Nephron (organoid): ENCODE measurements around the gene ABCC11.

Experiments used
- H3K27ac Mint-ChIP-seq, 3 experiments: 2 replicates each; pipeline ENCODE4 v1.8.0; 2020; ENCODE audit warnings: mixed read lengths in 3 of 3, mild to moderate bottlenecking in 2 of 3, moderate library complexity in 1 of 3
- H3K27me3 Mint-ChIP-seq: 2 replicates; pipeline ENCODE4 v1.8.0; 2021; ENCODE audit warnings: low read depth, mild to moderate bottlenecking, moderate library complexity, mixed read lengths
- H3K36me3 Mint-ChIP-seq: 2 replicates; pipeline ENCODE4 v1.8.0; 2020; ENCODE audit warnings: low read depth, mixed read lengths
- H3K4me1 Mint-ChIP-seq: 2 replicates; pipeline ENCODE4 v1.8.0; 2020; ENCODE audit warnings: mixed read lengths
- H3K4me3 Mint-ChIP-seq, 3 experiments: 2 replicates each; pipeline ENCODE4 v1.8.0; 2020; ENCODE audit warnings: mild to moderate bottlenecking in 3 of 3, mixed read lengths in 3 of 3, moderate library complexity in 2 of 3
- H3K9me3 Mint-ChIP-seq: 2 replicates; pipeline ENCODE4 v1.8.0; 2020; ENCODE audit warnings: mixed read lengths
- CTCF ChIP-seq, 3 experiments: fragments of 200-600 bp; sonication (generic); IDR thresholded peaks; one replicate each; pipeline ENCODE4 v1.5.0; 2021; ENCODE audit warnings: antibody characterized with exemption in 3 of 3; ENCODE audit not compliant: unreplicated experiment in 3 of 3

The ABCC11 gene

DNA sequence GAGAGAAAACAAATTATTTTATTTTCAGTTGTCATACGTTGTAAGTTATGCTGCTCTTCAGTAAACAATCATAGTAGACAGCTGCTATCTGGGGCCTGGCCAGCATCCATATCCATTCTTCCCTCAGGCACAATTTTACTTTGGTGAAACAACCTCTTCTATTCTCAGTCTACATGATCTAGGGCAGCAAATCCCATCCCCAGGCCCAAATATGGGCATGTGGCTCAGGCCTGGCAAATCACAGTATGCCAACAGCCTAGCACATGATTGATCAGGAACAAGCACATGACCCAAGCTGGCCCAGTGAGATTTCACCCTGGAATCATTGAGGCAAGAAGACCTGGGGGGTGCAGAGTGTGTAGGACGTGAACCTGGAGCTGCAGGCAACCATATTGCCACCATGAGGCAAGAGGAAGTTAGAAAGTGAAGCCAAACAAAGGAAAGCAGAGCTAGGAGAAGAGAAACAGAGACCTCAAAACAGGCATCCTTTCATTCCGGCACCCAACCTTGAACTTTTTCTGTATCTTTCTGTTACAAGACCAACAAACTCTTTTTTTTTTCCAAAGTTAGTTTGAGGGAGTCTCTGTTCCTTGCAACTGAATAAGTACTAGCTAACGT is 81.3 kb downstream of the ABCC11 start:
- Mint-ChIP-seq H3K36me3 (no peaks in the 10 kb centered on the region), H3K9me3 (no peaks in the 10 kb centered on the region), H3K4me3 (no peak overlapping the region), H3K27ac (no peak overlapping the region), H3K4me1 (no peaks in the 10 kb centered on the region), H3K27me3 (peaks cover 3% of the 10 kb centered on the region)
- no peak for TF ChIP-seq CTCF (IDR thresholded peaks at IDR 0.05; ENCODE audit: unreplicated experiment in 3 of 3)

GRCh38 chr16:48164907-48165715 is 82.2 kb downstream of the ABCC11 start:
- Mint-ChIP-seq H3K4me1 (no peaks in the 10 kb centered on the region), H3K36me3 (no peaks in the 10 kb centered on the region), H3K27ac (no peak overlapping the region), H3K9me3 (no peaks in the 10 kb centered on the region), H3K4me3 (no peak overlapping the region), H3K27me3 (peaks cover 3% of the 10 kb centered on the region)
- TF ChIP-seq CTCF (IDR thresholded peaks at IDR 0.05; ENCODE audit: unreplicated experiment in 3 of 3), result peak; percentile 83 to 90 (median 86)

DNA sequence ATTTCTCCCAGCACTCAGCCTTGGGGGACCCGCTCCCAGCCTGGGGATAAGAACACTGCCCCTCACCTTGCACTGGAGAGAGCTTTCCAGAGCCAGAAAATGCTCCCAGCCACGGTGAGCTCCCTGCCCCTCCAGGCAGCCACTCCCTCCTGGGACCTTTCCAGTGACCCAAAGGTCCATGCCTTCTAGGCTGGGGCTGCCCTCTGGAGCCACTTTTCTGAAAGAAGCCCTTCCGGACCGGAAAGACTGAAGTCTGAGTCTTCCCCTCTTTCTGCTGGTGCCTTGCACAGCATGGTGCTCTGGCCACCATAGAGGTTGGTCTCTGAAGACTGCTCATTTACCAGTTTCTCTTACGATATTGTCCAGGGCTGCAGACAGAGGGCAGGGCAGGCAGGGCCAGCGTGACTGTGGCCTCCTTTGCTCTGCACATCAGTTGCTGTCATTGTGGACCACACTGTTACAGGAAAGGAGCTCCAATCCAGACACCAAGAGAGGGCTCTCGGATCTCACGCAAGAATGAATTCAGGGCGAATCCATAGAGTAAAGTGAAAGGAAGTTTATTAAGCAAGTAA is 84.4 kb downstream of the ABCC11 start:
- no peak for TF ChIP-seq CTCF (IDR thresholded peaks at IDR 0.05; ENCODE audit: unreplicated experiment in 3 of 3)
- Mint-ChIP-seq H3K27ac (no peak overlapping the region), H3K9me3 (no peaks in the 10 kb centered on the region), H3K36me3 (no peaks in the 10 kb centered on the region), H3K4me1 (no peaks in the 10 kb centered on the region), H3K27me3 (peaks cover 9% of the 10 kb centered on the region), H3K4me3 (no peak overlapping the region)

- H3K4me3 Mint-ChIP-seq, result no peak overlapping the region
- no peaks in the 10 kb centered on the region for H3K9me3 Mint-ChIP-seq
- H3K36me3 Mint-ChIP-seq, result no peaks in the 10 kb centered on the region
- TF ChIP-seq CTCF (IDR thresholded peaks at IDR 0.05; ENCODE audit: unreplicated experiment in 3 of 3), result no peak
- H3K27me3 Mint-ChIP-seq, result peaks cover 20% of the 10 kb centered on the region
- no peak overlapping the region for H3K27ac Mint-ChIP-seq
- H3K4me1 Mint-ChIP-seq, result no peaks in the 10 kb centered on the region
Observed at GRCh38 chr16:48161906-48162305, 85.4 kb downstream of the ABCC11 start.

GRCh38 chr16:48160575-48160974 is 86.8 kb downstream of the ABCC11 start:
- H3K4me1 Mint-ChIP-seq, result no peaks in the 10 kb centered on the region
- H3K4me3 Mint-ChIP-seq, result no peak overlapping the region
- TF ChIP-seq CTCF (IDR thresholded peaks at IDR 0.05; ENCODE audit: unreplicated experiment in 3 of 3), result no peak
- H3K27me3 Mint-ChIP-seq, result peaks cover 25% of the 10 kb centered on the region
- no peaks in the 10 kb centered on the region for H3K9me3 Mint-ChIP-seq
- no peak overlapping the region for H3K27ac Mint-ChIP-seq
- H3K36me3 Mint-ChIP-seq, result no peaks in the 10 kb centered on the region
